A549 (cell line): ENCODE results near the gene AFF3. TPM values are rescaled to one million over a fixed set of nuclear protein-coding genes. Genes with fewer than 3 reads are reported as not detected.

Experiments
- ATAC-seq, 2 experiments: fragments of 200-7000 bp in 1 of 2; fragments of >200 bp in 1 of 2; cut with Nextera tagmentation in 1 of 2; cut with Tn5 transposase in 1 of 2; 3 replicates each; pipeline versions ENCODE4 v1.8.0 to v1.9.1; 2018 to 2020; ENCODE audit warnings: mild to moderate bottlenecking in 1 of 2, moderate library complexity in 1 of 2
- CTCF ChIA-PET: fragments of 300-600 bp; sonication (Branson Sonifier 250); formaldehyde crosslinking; extraction: SDS; loops from one replicate; lab custom pipeline; 2021; ENCODE audit warnings: antibody characterized with exemption, inconsistent platforms; lab: Yijun Ruan, JAX
- POLR2A ChIA-PET: fragments of 350-600 bp; formaldehyde crosslinking; extraction: SDS; loops from one replicate; lab custom pipeline; 2021; ENCODE audit warnings: antibody characterized with exemption, inconsistent platforms; lab: Yijun Ruan, JAX
- DNase-seq, 2 experiments: peaks; one replicate each; pipeline versions ENCODE4 v3.0.0 to v3.0.0-alpha.2; 2011 to 2016; ENCODE audit warnings: low read depth in 1 of 2, low spot score in 1 of 2
- FAIRE-seq: peaks from 2 replicates; lab custom pipeline; 2011; peaks lifted over from hg19 to GRCh38; lab: Jason Lieb, UNC
- H3K27ac ChIP-seq, 2 experiments: fragments of >200 bp; sonication (Bioruptor Twin); formaldehyde crosslinking; 3 replicates each; pipeline ENCODE4 v1.5.1; 2016 to 2017
- H3K4me1 ChIP-seq: fragments of >200 bp; sonication (Bioruptor Twin); formaldehyde crosslinking; 3 replicates; pipeline ENCODE4 v1.6.1; 2016
- H3K4me2 ChIP-seq: fragments of >200 bp; sonication (Bioruptor Twin); formaldehyde crosslinking; 3 replicates; pipeline ENCODE4 v1.6.1; 2016
- H3K4me3 ChIP-seq: fragments of >200 bp; sonication (Bioruptor Twin); formaldehyde crosslinking; 3 replicates; pipeline ENCODE4 v1.5.1; 2016
- H3K9me3 ChIP-seq: fragments of >200 bp; sonication (Bioruptor Twin); formaldehyde crosslinking; 3 replicates; pipeline ENCODE4 v1.6.1; 2016
- CHD4 ChIP-seq: fragments of 200-600 bp; sonication (generic); IDR thresholded peaks from 2 replicates; pipeline ENCODE4 v1.6.1; 2016; ENCODE audit warnings: antibody characterized with exemption, mild to moderate bottlenecking, borderline replicate concordance
- ESRRA ChIP-seq: fragments of 150-350 bp; IDR thresholded peaks from 2 replicates; pipeline ENCODE4 v1.6.1; 2014; ENCODE audit warnings: mild to moderate bottlenecking, low read length, borderline replicate concordance
- GATA3 ChIP-seq: IDR thresholded peaks from 2 replicates; pipeline ENCODE4 v1.6.1; 2012; ENCODE audit warnings: borderline replicate concordance
- HOXB5 ChIP-seq: fragments of 250-450 bp; sonication (Bioruptor Pico); IDR thresholded peaks from 2 replicates; pipeline ENCODE4 v1.5.0; 2020; ENCODE audit warnings: mild to moderate bottlenecking, moderate library complexity
- JUN ChIP-seq, 2 experiments: fragments of >200 bp; sonication (Bioruptor Twin); formaldehyde crosslinking; IDR thresholded peaks; 2 replicates in 1 of 2; 3 replicates in 1 of 2; pipeline ENCODE4 v1.6.1; 2016 to 2017
- PHF8 ChIP-seq: fragments of 200-600 bp; sonication (generic); IDR thresholded peaks from 2 replicates; pipeline ENCODE4 v1.6.1; 2016; ENCODE audit warnings: low read depth, mild to moderate bottlenecking, antibody characterized with exemption, moderate library complexity, borderline replicate concordance
- POLR2A ChIP-seq: IDR thresholded peaks from 2 replicates; pipeline ENCODE4 v1.6.1; 2012; ENCODE audit warnings: mild to moderate bottlenecking, low read length
- RAD21 ChIP-seq, 2 experiments: fragments of >200 bp in 1 of 2; sonication (Bioruptor Twin) in 1 of 2; formaldehyde crosslinking in 1 of 2; IDR thresholded peaks in 1 of 2; conservative IDR thresholded peaks in 1 of 2; 2 replicates in 1 of 2; 3 replicates in 1 of 2; pipeline ENCODE4 v1.6.1; 2012 to 2018; ENCODE audit warnings: inconsistent platforms in 1 of 2
- TFCP2L1 ChIP-seq: fragments of 250-450 bp; sonication (Bioruptor Pico); IDR thresholded peaks from 2 replicates; pipeline ENCODE4 v1.5.0; 2021; ENCODE audit warnings: mild to moderate bottlenecking
- TP53 ChIP-seq: fragments of 250-450 bp; sonication (Bioruptor Pico); IDR thresholded peaks from 2 replicates; pipeline ENCODE4 v1.5.0; 2021; ENCODE audit warnings: mild to moderate bottlenecking, moderate library complexity
- ZFP36 ChIP-seq: fragments of 450-650 bp; IDR thresholded peaks from 2 replicates; pipeline ENCODE4 v1.6.1; 2014; ENCODE audit warnings: borderline replicate concordance; ENCODE audit not compliant: partially characterized antibody
- WGBS: methylation state at CpG from one replicate; pipeline ENCODE4 v1.1.6; 2017; ENCODE audit errors: missing lambda C conversion rate; 5-methylcytosine and 5-hydroxymethylcytosine counted together
- polyA plus RNA-seq, 4 experiments: library from polyadenylated mRNA; depleted of rRNA in 3 of 4; stranded (reverse); fragments of >200 nt; fragmentation: RNase III in 1 of 4; extraction: RNeasy Plus Mini Kit Qiagen cat#74134 plus additional on column Dnase treatment in 1 of 4; gene quantifications; 2 replicates in 3 of 4; 3 replicates in 1 of 4; pipeline ENCODE4 v1.2.3, GENCODE V29; 2011 to 2017
- TF ChIP-seq, protein P1 (sequence below): fragments of 250-450 bp; sonication (Bioruptor Pico); IDR thresholded peaks from 2 replicates; pipeline ENCODE4 v1.5.0; 2021; ENCODE audit warnings: mild to moderate bottlenecking, moderate library complexity, borderline replicate concordance
- TF ChIP-seq, protein P2 (sequence below): fragments of 200-600 bp; sonication (generic); IDR thresholded peaks from 2 replicates; pipeline ENCODE4 v1.6.1; 2016; ENCODE audit warnings: antibody characterized with exemption, mild to moderate bottlenecking, moderate library complexity
- TF ChIP-seq, protein P3 (sequence below): fragments of 250-450 bp; sonication (Bioruptor Pico); IDR thresholded peaks from 2 replicates; pipeline ENCODE4 v1.5.0; 2020; ENCODE audit warnings: low read depth, mild to moderate bottlenecking, moderate library complexity
- TF ChIP-seq, protein P4 (sequence below): fragments of >200 bp; sonication (Bioruptor Twin); formaldehyde crosslinking; IDR thresholded peaks from 3 replicates; pipeline ENCODE4 v1.5.1; 2016
- TF ChIP-seq, protein P5 (sequence below): IDR thresholded peaks from 2 replicates; pipeline ENCODE4 v1.6.1; 2012

AFF3 gene
- polyA plus RNA-seq, 2 of the 4 experiments (the other 2 are of a cell fraction) = not detected

DNA sequence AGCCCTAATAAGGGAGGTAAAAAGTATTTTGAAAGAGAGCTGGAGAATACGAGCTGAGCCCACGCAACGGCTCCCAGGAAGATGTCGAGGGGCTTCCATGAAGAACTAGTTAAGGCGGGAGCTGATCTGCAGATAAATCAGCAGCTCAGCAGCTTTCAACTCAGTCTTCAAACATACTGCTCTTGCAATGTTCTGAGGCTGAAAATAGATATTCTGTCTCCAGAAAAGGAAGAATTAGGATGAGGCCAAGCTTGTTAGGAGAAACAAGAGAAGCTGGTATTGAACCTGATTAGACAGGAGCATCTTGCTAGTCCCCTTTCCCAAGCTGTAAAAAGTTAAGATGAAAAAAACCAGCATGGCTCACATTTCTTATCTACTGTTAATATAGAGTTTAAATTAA is 91.1 kb downstream of the AFF3 start:
- FAIRE-seq = no peak
- no peak overlapping the region for H3K4me2 ChIP-seq
- no peaks in the 10 kb centered on the region for H3K4me1 ChIP-seq
- no peak overlapping the region for H3K27ac ChIP-seq
- ChIA-PET CTCF (no interaction called here), POLR2A (no interaction called here)
- H3K4me3 ChIP-seq = no peak overlapping the region
- no peak for TF ChIP-seq JUN (IDR thresholded peaks at IDR 0.05)
- H3K9me3 ChIP-seq = no peaks in the 10 kb centered on the region
- WGBS = 38% methylated on average over 5 of the region's 5 CpGs
- DNase-seq = no peak
- ATAC-seq = no peak

DNA sequence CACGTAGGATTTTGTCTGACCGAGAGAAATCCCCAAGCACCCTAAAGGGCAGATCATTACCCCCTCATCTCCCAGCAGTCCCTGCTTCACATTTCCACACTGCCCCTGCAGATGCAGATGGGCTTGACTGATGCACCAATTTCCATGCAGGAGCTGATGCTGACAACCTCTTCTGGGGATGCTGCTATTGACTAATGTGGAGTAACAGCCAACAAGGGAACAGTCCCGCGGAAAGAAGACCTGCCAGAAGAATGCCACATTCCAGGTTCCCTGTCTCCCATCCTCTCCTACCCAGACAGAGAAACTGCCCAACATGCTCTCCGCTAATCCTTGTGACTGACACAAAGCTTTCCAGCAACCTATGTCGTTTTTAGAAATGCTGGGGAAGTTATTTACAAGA is 91.7 kb downstream of the AFF3 start:
- Histone ChIP-seq H3K4me2 (no peak overlapping the region), H3K9me3 (no peaks in the 10 kb centered on the region), H3K4me3 (no peak overlapping the region), H3K4me1 (no peaks in the 10 kb centered on the region), H3K27ac (no peak overlapping the region)
- no peak for ATAC-seq
- ChIA-PET CTCF (no interaction called here), POLR2A (no interaction called here)
- WGBS = 41% methylated on average over 6 of the region's 6 CpGs
- FAIRE-seq = no peak
- TF ChIP-seq TP53 = no peak
- TF ChIP-seq, protein P1, sequence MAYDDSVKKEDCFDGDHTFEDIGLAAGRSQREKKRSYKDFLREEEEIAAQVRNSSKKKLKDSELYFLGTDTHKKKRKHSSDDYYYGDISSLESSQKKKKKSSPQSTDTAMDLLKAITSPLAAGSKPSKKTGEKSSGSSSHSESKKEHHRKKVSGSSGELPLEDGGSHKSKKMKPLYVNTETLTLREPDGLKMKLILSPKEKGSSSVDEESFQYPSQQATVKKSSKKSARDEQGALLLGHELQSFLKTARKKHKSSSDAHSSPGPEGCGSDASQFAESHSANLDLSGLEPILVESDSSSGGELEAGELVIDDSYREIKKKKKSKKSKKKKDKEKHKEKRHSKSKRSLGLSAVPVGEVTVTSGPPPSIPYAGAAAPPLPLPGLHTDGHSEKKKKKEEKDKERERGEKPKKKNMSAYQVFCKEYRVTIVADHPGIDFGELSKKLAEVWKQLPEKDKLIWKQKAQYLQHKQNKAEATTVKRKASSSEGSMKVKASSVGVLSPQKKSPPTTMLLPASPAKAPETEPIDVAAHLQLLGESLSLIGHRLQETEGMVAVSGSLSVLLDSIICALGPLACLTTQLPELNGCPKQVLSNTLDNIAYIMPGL (CRISPR knock-in tag) = no peak
- no peak for TF ChIP-seq GATA3
- TF ChIP-seq, protein P2, sequence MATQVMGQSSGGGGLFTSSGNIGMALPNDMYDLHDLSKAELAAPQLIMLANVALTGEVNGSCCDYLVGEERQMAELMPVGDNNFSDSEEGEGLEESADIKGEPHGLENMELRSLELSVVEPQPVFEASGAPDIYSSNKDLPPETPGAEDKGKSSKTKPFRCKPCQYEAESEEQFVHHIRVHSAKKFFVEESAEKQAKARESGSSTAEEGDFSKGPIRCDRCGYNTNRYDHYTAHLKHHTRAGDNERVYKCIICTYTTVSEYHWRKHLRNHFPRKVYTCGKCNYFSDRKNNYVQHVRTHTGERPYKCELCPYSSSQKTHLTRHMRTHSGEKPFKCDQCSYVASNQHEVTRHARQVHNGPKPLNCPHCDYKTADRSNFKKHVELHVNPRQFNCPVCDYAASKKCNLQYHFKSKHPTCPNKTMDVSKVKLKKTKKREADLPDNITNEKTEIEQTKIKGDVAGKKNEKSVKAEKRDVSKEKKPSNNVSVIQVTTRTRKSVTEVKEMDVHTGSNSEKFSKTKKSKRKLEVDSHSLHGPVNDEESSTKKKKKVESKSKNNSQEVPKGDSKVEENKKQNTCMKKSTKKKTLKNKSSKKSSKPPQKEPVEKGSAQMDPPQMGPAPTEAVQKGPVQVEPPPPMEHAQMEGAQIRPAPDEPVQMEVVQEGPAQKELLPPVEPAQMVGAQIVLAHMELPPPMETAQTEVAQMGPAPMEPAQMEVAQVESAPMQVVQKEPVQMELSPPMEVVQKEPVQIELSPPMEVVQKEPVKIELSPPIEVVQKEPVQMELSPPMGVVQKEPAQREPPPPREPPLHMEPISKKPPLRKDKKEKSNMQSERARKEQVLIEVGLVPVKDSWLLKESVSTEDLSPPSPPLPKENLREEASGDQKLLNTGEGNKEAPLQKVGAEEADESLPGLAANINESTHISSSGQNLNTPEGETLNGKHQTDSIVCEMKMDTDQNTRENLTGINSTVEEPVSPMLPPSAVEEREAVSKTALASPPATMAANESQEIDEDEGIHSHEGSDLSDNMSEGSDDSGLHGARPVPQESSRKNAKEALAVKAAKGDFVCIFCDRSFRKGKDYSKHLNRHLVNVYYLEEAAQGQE = no peak
- no peak for TF ChIP-seq CHD4
- no peak for TF ChIP-seq HOXB5
- TF ChIP-seq, protein P3, sequence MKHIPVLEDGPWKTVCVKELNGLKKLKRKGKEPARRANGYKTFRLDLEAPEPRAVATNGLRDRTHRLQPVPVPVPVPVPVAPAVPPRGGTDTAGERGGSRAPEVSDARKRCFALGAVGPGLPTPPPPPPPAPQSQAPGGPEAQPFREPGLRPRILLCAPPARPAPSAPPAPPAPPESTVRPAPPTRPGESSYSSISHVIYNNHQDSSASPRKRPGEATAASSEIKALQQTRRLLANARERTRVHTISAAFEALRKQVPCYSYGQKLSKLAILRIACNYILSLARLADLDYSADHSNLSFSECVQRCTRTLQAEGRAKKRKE = no peak
- TF ChIP-seq ZFP36 = no peak
- TF ChIP-seq, protein P4, sequence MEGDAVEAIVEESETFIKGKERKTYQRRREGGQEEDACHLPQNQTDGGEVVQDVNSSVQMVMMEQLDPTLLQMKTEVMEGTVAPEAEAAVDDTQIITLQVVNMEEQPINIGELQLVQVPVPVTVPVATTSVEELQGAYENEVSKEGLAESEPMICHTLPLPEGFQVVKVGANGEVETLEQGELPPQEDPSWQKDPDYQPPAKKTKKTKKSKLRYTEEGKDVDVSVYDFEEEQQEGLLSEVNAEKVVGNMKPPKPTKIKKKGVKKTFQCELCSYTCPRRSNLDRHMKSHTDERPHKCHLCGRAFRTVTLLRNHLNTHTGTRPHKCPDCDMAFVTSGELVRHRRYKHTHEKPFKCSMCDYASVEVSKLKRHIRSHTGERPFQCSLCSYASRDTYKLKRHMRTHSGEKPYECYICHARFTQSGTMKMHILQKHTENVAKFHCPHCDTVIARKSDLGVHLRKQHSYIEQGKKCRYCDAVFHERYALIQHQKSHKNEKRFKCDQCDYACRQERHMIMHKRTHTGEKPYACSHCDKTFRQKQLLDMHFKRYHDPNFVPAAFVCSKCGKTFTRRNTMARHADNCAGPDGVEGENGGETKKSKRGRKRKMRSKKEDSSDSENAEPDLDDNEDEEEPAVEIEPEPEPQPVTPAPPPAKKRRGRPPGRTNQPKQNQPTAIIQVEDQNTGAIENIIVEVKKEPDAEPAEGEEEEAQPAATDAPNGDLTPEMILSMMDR = no peak
- TF ChIP-seq ESRRA = no peak
- TF ChIP-seq, protein P5, sequence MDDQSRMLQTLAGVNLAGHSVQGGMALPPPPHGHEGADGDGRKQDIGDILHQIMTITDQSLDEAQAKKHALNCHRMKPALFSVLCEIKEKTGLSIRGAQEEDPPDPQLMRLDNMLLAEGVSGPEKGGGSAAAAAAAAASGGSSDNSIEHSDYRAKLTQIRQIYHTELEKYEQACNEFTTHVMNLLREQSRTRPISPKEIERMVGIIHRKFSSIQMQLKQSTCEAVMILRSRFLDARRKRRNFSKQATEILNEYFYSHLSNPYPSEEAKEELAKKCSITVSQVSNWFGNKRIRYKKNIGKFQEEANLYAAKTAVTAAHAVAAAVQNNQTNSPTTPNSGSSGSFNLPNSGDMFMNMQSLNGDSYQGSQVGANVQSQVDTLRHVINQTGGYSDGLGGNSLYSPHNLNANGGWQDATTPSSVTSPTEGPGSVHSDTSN = no peak
- TF ChIP-seq POLR2A = no peak
- no peak for TF ChIP-seq RAD21 (conservative IDR thresholded peaks at IDR 0.05 in 1 of 2, IDR thresholded peaks at IDR 0.05 in 1 of 2)
- no peak for TF ChIP-seq PHF8
- TF ChIP-seq TFCP2L1 (CRISPR knock-in tag) = no peak
- DNase-seq = no peak
